NCI-H2171 (cell line): ENCODE data around the gene PCDHGA3.
A peak's percentile ranks its signal among the peaks of the same experiment; 100 is the strongest.
"Not testable (repeated sequence)": the region's sequence is repeated elsewhere in the genome, so short reads cannot be mapped to it uniquely, and the experiment has no call there.

Experiments used
- DNase-seq: peaks from one replicate; lab custom pipeline; 2025; lab: John Stamatoyannopoulos, UW

PCDHGA3 gene

GRCh38 chr5:141346017-141346416 lies 2.4 kb downstream of the PCDHGA3 start:
- DNase-seq, result not testable (repeated sequence)

- peak; percentile 4 for DNase-seq
These were observed 6.4 kb downstream of the PCDHGA3 start, which contains the start of gene PCDHGB1 for GRCh38 chr5:141349917-141350619. PCDHGB1 (plus strand) TSS chr5:141350099; CDS start chr5:141350261, 162 bp downstream.

- DNase-seq, result no peak
These were observed 8.0 kb downstream of the PCDHGA3 start for GRCh38 chr5:141351591-141351990.

GRCh38 chr5:141354900-141355469 lies 11.4 kb downstream of the PCDHGA3 start, which contains the start of gene PCDHGA4:
PCDHGA4 (plus strand) TSS chr5:141355021; CDS start chr5:141355108, 87 bp downstream.
- no peak for DNase-seq

GRCh38 chr5:141355641-141356040 lies 12.0 kb downstream of the PCDHGA3 start:
- DNase-seq, result no peak

GRCh38 chr5:141356133-141356532 lies 12.5 kb downstream of the PCDHGA3 start:
- no peak for DNase-seq

- DNase-seq, result no peak
These were observed 13.3 kb downstream of the PCDHGA3 start for GRCh38 chr5:141356950-141357349.

- DNase-seq, result no peak
These were observed 16.3 kb downstream of the PCDHGA3 start, which contains the start of gene PCDHGB2 for GRCh38 chr5:141359790-141360426. PCDHGB2 (plus strand) TSS chr5:141359994; CDS start chr5:141360136, 142 bp downstream.

- no peak for DNase-seq
These were observed 17.1 kb downstream of the PCDHGA3 start for GRCh38 chr5:141360685-141361084.

GRCh38 chr5:141362719-141363118 lies 19.1 kb downstream of the PCDHGA3 start:
- DNase-seq, result no peak

GRCh38 chr5:141363952-141364660 lies 20.5 kb downstream of the PCDHGA3 start, which contains the start of gene PCDHGA5:
PCDHGA5 (plus strand) TSS chr5:141364162; CDS start chr5:141364331, 169 bp downstream.
- DNase-seq, result no peak

- no peak for DNase-seq
These were observed 22.6 kb downstream of the PCDHGA3 start for GRCh38 chr5:141366016-141366896.

GRCh38 chr5:141369994-141370848 lies 26.6 kb downstream of the PCDHGA3 start, which contains the start of gene PCDHGB3:
PCDHGB3 (plus strand) TSS chr5:141370242; CDS start chr5:141370395, 153 bp downstream.
- DNase-seq, result no peak

- DNase-seq, result no peak
These were observed 28.2 kb downstream of the PCDHGA3 start for GRCh38 chr5:141371572-141372475.

- no peak for DNase-seq
These were observed 30.2 kb downstream of the PCDHGA3 start, which contains the start of gene PCDHGA6 for GRCh38 chr5:141373673-141374317. PCDHGA6 (plus strand) TSS chr5:141373891; CDS start chr5:141374084, 193 bp downstream.

GRCh38 chr5:141374627-141375026 lies 31.0 kb downstream of the PCDHGA3 start:
- DNase-seq, result no peak

- DNase-seq, result not testable (repeated sequence)
These were observed 32.0 kb downstream of the PCDHGA3 start for GRCh38 chr5:141375444-141376155.
